Hematopoietic multipotent progenitor cell treated with erythropoietin and hydrocortisone succinate and interleukin-3 and kit ligand, for 8 days (in vitro differentiated cells): ENCODE results near the gene SPTBN2.
A peak's percentile ranks its signal among the peaks of the same experiment; 100 is the strongest.

Experiments used
- DNase-seq: peaks from one replicate; pipeline ENCODE4 v3.0.0-alpha.2; 2015

SPTBN2 gene

GRCh38 chr11:66637557-66638176 lies 91.3 kb downstream of the SPTBN2 start:
- DNase-seq: peak; percentile 21

GRCh38 chr11:66636411-66636810 lies 92.6 kb downstream of the SPTBN2 start:
- no peak for DNase-seq
